ENCODE results near the gene CD4.

The CD4 gene

DNA sequence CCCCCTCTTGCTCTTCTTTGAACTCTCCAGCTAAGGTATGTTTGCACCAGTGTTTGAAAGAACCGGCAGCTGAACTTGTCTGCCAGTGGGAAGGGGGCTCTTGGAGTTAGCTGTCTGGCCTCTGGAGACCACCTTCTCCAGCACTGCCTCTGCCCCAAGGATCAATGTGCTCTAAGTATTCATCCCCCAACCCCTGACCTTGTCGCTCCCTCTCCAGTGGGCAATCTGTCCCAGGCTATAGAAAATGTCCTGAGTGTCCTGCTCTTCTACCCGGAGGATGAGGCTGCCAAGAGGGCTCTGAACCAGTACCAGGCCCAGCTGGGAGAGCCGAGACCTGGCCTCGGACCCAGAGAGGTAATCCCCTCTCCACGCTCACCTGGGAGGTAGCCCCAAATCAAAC lies 41.7 kb downstream of the CD4 start:
- Histone ChIP-seq H3K9ac (ENCODE audit: low read length) (no peak overlapping the region), H3K27me3 (ENCODE audit: control insufficient read depth, insufficient read depth, low read length) (peaks cover 45% of the 10 kb centered on the region), H3K4me1 (ENCODE audit: control insufficient read depth, insufficient read depth, low read length) (peaks cover 21% of the 10 kb centered on the region), H3K36me3 (ENCODE audit: control insufficient read depth, insufficient read depth, low read length) (no peaks in the 10 kb centered on the region), H3K4me3 (ENCODE audit: low read length) (no peak overlapping the region), H3K9me3 (ENCODE audit: control insufficient read depth, low read length) (no peaks in the 10 kb centered on the region)

DNA sequence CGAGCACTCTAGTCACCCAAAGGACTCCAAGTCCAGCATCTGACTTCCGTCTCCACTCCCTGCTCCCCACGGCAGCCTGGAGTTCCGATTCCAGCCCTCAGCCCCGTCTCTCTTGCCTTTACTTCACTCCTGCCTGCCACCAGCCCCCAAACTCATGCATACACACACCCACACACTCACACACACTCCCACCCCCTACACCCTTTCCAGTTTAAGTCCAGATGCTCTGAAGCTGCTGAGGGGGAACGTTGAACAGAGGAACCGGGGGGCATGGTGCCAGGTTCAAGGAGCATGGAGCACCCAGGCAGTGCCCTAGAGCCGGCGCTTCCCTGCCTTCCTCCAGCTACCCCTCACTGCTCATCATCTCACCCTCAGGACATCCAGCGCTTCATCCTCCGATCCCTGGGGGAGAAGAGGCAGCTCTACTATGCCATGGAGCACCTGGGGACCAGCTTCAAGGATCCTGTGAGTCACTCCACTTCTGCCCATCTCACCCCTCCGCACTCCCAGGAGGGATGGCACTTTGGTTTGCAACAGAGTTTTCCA lies 42.2 kb downstream of the CD4 start:
- H3K9ac ChIP-seq (ENCODE audit: low read length): no peak overlapping the region
- H3K27me3 ChIP-seq (ENCODE audit: control insufficient read depth, insufficient read depth, low read length): peaks cover 40% of the 10 kb centered on the region
- no peaks in the 10 kb centered on the region for H3K36me3 ChIP-seq (ENCODE audit: control insufficient read depth, insufficient read depth, low read length)
- peaks cover 21% of the 10 kb centered on the region for H3K4me1 ChIP-seq (ENCODE audit: control insufficient read depth, insufficient read depth, low read length)
- H3K9me3 ChIP-seq (ENCODE audit: control insufficient read depth, low read length): no peaks in the 10 kb centered on the region
- H3K4me3 ChIP-seq (ENCODE audit: low read length): no peak overlapping the region

DNA sequence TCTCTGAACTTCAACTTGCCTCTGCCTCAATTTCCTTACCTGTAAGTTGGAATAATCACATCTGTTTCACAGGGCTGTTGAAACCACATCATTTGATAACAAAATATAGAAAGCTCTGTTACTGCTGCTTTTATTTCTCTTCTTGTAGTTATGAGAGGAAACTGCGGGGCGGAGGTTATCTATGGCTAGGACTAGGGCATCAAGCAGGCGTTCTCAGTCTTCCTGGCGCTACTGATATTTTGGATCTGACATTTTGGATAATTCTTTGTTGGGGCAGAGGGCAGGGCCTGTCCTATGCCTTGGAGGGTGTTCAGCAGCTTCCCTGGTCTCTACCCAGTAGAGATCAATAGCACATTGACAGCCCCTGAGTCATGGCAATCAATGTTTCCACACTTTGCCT lies 42.8 kb downstream of the CD4 start:
- Histone ChIP-seq H3K4me3 (ENCODE audit: low read length) (no peak overlapping the region), H3K9ac (ENCODE audit: low read length) (no peak overlapping the region), H3K27me3 (ENCODE audit: control insufficient read depth, insufficient read depth, low read length) (peaks cover 34% of the 10 kb centered on the region), H3K4me1 (ENCODE audit: control insufficient read depth, insufficient read depth, low read length) (peaks cover 19% of the 10 kb centered on the region), H3K9me3 (ENCODE audit: control insufficient read depth, low read length) (no peaks in the 10 kb centered on the region), H3K36me3 (ENCODE audit: control insufficient read depth, insufficient read depth, low read length) (no peaks in the 10 kb centered on the region)

DNA sequence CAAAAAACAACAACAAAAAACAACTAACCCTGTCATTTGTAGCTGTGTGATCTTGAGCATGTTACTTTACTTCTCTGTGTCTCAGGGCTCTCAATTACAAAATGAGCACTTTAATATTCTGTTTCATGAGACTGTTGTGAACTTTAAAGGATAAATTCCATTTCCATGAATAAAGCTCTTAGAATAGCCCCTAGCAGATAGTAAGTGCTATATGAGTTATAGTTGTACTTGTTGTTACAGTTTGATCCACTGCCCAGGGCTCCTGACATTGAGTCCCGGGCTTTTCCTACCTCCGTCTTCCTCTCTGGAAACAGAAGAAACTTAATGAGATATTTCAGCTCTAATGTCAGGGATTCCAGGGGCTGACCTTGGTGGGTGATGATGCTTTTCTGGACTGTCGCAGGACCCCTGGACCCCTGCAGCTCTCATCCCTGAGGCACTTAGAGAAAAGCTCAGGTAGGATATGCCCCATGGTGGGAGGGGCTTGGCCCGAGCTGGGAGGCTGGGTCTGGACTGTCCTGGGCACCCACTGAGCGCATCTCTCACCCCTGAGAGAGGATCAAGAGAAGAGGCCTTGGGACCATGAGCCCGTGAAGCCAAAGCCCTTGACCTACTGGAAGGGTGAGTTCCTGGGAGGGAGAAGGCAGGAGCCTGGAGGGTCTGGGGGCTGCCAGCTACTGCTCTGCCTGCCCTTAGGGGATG lies 44.0 kb downstream of the CD4 start:
- peaks cover 24% of the 10 kb centered on the region for H3K27me3 ChIP-seq (ENCODE audit: control insufficient read depth, insufficient read depth, low read length)
- no peak overlapping the region for H3K4me3 ChIP-seq (ENCODE audit: low read length)
- no peaks in the 10 kb centered on the region for H3K9me3 ChIP-seq (ENCODE audit: control insufficient read depth, low read length)

DNA sequence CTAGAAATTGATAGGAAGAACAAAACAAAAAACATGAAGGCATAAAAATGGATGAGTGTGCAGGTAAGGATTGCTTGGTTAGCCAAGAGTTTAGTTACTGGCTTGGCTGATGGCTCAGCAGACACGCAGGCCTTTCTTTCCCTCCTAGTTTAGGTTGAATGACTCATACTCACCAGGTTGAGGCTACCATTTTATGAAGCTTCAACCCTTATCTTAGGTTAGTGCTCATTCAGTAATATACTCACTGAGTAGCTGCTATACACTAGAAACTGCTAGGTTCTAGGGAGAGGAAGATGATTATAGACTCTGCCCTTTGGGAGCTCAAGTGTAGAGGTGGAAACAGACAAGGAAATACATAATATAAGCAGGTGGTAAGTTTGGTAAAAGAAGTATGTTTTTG lies 44.9 kb downstream of the CD4 start:
- Histone ChIP-seq H3K4me3 (ENCODE audit: low read length) (no peak overlapping the region), H3K27me3 (ENCODE audit: control insufficient read depth, insufficient read depth, low read length) (peaks cover 18% of the 10 kb centered on the region), H3K9me3 (ENCODE audit: control insufficient read depth, low read length) (no peaks in the 10 kb centered on the region), H3K9ac (ENCODE audit: low read length) (no peak overlapping the region), H3K4me1 (ENCODE audit: control insufficient read depth, insufficient read depth, low read length) (peaks cover 11% of the 10 kb centered on the region), H3K36me3 (ENCODE audit: control insufficient read depth, insufficient read depth, low read length) (no peaks in the 10 kb centered on the region)

More for the DNA sequence above, 44.0 kb downstream of the CD4 start:
- Histone ChIP-seq H3K9ac (ENCODE audit: low read length) (no peak overlapping the region), H3K36me3 (ENCODE audit: control insufficient read depth, insufficient read depth, low read length) (no peaks in the 10 kb centered on the region), H3K4me1 (ENCODE audit: control insufficient read depth, insufficient read depth, low read length) (peaks cover 14% of the 10 kb centered on the region)

DNA sequence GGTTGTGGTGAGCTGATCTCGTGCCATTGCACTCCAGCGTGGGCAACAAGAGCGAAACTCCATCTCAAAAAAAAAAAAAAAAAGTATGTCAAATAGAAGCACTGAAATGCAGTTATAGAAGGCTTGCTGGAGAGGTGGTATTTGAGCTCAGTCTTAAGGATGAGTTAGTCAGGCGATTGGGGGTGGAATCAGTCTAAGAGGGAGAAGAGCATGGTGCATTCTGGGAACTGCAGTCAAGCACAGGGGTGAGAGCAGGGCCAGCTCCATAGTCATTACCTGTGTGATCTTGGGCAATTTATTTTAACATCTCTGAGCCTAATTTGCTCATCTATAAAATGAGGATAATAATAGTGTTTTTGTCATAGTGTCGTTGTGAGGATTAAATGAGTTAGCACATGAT lies 45.5 kb downstream of the CD4 start:
- Histone ChIP-seq H3K9ac (ENCODE audit: low read length) (no peak overlapping the region), H3K9me3 (ENCODE audit: control insufficient read depth, low read length) (no peaks in the 10 kb centered on the region), H3K4me3 (ENCODE audit: low read length) (no peak overlapping the region), H3K36me3 (ENCODE audit: control insufficient read depth, insufficient read depth, low read length) (no peaks in the 10 kb centered on the region), H3K4me1 (ENCODE audit: control insufficient read depth, insufficient read depth, low read length) (peaks cover 5% of the 10 kb centered on the region), H3K27me3 (ENCODE audit: control insufficient read depth, insufficient read depth, low read length) (peaks cover 12% of the 10 kb centered on the region)

DNA sequence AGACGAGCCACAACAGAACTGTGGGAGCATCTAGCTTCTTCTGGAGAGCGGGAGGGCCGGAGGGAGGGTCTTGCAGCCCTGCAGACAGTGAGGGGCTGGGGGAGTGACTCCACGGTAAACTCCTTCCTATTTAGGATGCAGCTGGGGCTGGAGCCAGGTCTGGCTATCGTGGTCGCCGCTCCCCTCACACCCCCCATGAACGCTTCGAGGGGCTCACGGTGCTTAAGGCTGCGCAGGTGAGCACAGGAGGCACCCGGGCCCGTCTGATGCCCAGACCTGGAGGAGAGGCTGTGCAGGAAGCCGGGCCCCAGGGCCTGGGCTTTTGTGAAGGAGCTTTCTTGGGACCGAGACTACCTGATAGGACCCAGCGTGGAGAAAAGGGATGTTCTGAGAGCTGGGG lies 47.5 kb downstream of the CD4 start:
- Histone ChIP-seq H3K4me1 (ENCODE audit: control insufficient read depth, insufficient read depth, low read length) (peaks cover 13% of the 10 kb centered on the region), H3K9ac (ENCODE audit: low read length) (no peak overlapping the region), H3K9me3 (ENCODE audit: control insufficient read depth, low read length) (no peaks in the 10 kb centered on the region), H3K27me3 (ENCODE audit: control insufficient read depth, insufficient read depth, low read length) (no peaks in the 10 kb centered on the region), H3K36me3 (ENCODE audit: control insufficient read depth, insufficient read depth, low read length) (no peaks in the 10 kb centered on the region), H3K4me3 (ENCODE audit: low read length) (no peak overlapping the region)

DNA sequence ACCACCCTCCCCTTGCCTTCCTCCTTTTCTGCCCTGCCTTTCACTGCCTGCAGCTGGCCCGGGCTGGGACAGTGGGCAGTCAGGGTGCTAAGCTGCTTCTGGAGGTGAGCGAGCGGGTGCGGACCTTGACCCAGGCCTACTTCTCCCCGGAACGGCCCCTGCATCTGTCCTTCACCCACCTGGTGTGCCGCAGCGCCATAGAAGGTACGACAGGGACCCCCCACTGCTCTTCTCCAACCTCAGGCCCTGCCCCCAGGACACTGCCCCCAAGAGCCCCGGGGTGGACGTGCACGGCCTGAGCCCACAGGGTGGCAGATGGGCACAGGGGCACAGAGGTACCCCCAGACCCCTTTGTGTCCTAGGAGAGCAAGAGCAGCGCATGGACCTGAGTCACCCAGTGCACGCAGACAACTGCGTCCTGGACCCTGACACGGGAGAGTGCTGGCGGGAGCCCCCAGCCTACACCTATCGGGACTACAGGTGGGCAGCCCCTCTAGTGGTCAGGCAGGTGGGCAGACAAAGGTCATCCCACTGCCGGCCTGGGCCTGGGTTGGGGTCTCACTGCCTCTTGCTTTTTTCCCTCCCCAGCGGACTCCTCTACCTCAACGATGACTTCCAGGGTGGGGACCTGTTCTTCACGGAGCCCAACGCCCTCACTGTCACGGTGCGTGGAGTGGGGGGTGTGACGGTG lies 48.2 kb downstream of the CD4 start:
- no peaks in the 10 kb centered on the region for H3K27me3 ChIP-seq (ENCODE audit: control insufficient read depth, insufficient read depth, low read length)
- H3K9ac ChIP-seq (ENCODE audit: low read length): no peak overlapping the region
- H3K4me3 ChIP-seq (ENCODE audit: low read length): no peak overlapping the region
- H3K36me3 ChIP-seq (ENCODE audit: control insufficient read depth, insufficient read depth, low read length): no peaks in the 10 kb centered on the region
- H3K4me1 ChIP-seq (ENCODE audit: control insufficient read depth, insufficient read depth, low read length): peaks cover 16% of the 10 kb centered on the region
- no peaks in the 10 kb centered on the region for H3K9me3 ChIP-seq (ENCODE audit: control insufficient read depth, low read length)

DNA sequence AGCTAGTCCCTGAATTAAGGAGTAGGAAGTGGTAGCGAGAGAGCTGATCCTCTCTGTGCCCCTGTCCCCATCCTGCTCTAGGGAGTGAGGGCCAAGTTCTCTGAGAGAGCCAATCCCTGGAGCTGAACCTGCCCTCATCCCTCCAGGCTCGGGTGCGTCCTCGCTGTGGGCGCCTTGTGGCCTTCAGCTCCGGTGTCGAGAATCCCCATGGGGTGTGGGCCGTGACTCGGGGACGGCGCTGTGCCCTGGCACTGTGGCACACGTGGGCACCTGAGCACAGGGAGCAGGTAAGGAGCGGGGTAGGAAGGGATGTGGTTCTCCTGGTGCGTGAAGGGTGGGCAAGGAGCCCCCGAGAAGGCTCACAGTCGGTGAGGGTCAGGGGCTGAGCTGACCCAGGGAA lies 49.5 kb downstream of the CD4 start:
- Histone ChIP-seq H3K36me3 (ENCODE audit: control insufficient read depth, insufficient read depth, low read length) (no peaks in the 10 kb centered on the region), H3K4me1 (ENCODE audit: control insufficient read depth, insufficient read depth, low read length) (peaks cover 26% of the 10 kb centered on the region), H3K9ac (ENCODE audit: low read length) (no peak overlapping the region), H3K9me3 (ENCODE audit: control insufficient read depth, low read length) (no peaks in the 10 kb centered on the region), H3K4me3 (ENCODE audit: low read length) (no peak overlapping the region), H3K27me3 (ENCODE audit: control insufficient read depth, insufficient read depth, low read length) (no peaks in the 10 kb centered on the region)

DNA sequence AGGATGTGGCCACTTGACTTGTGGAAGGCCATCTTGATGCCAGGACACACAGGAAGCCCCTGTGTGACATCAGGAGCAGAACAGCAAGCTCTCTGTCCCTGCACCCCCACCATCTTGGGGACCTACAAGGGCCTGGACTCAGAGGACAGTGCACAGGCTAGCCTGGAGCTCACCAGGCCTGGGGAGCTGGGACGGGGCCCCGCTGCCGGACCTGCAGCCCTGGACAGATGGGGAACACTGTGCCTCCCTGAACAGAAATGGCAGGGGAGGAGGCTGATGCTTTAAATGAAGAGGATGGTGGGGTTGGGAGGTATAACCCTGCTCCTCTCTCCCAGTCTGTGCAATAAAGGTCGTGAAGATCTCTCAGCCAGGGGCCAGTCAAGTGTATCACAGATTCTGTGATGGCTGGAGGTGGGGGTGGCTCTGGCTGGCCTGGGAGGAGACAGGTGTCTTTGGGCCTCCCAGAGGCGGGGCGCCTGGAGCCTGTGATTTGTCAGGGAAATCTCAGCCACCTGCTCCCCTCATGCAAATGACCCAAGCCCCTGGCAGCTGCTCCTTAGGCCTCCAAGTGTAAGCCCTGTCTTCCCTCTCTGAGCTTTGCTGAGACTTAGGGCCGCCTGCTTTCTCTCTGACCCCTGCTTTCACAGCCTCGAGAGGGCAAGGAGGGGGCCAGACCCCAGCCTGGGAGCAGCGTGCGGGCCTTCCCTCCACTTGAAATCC lies 50.3 kb downstream of the CD4 start:
- no peaks in the 10 kb centered on the region for H3K27me3 ChIP-seq (ENCODE audit: control insufficient read depth, insufficient read depth, low read length)
- no peak overlapping the region for H3K9ac ChIP-seq (ENCODE audit: low read length)
- H3K4me3 ChIP-seq (ENCODE audit: low read length): no peak overlapping the region
- no peaks in the 10 kb centered on the region for H3K9me3 ChIP-seq (ENCODE audit: control insufficient read depth, low read length)
- no peaks in the 10 kb centered on the region for H3K36me3 ChIP-seq (ENCODE audit: control insufficient read depth, insufficient read depth, low read length)
- H3K4me1 ChIP-seq (ENCODE audit: control insufficient read depth, insufficient read depth, low read length): peaks cover 26% of the 10 kb centered on the region

DNA sequence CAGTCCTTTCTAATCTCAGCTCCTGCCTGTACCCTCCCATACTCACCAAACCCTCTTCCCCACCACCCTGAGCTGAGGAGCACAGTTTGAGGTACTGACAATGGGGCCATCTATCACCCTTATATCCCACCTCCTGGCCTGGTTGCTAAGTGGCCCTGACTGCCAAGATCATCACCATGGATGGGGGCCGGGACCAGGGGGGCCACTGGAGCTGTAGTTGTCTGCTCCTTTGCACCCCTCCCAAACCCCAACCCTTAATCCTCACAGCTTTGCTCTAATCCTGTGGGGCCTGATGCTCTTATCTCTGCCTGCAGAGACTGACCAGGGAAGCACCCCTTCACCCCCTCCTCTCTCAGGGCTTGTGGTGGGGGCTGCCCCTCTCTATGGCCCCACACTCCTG lies 51.0 kb downstream of the CD4 start:
- H3K9me3 ChIP-seq (ENCODE audit: control insufficient read depth, low read length): no peaks in the 10 kb centered on the region
- H3K4me3 ChIP-seq (ENCODE audit: low read length): no peak overlapping the region
- H3K36me3 ChIP-seq (ENCODE audit: control insufficient read depth, insufficient read depth, low read length): no peaks in the 10 kb centered on the region
- no peak overlapping the region for H3K9ac ChIP-seq (ENCODE audit: low read length)
- H3K4me1 ChIP-seq (ENCODE audit: control insufficient read depth, insufficient read depth, low read length): peaks cover 26% of the 10 kb centered on the region
- H3K27me3 ChIP-seq (ENCODE audit: control insufficient read depth, insufficient read depth, low read length): no peaks in the 10 kb centered on the region
